ENCODE data around the gene GYPA. TPM values are rescaled to one million over a fixed set of nuclear protein-coding genes. Genes with fewer than 3 reads are reported as not detected.
"Not testable (repeated sequence)": the region's sequence is repeated elsewhere in the genome, so short reads cannot be mapped to it uniquely, and the experiment has no call there.

Gene GYPA
- total RNA-seq, 1 experiment from 2014 or later: not detected

GRCh38 chr4:144129336-144129875 lies 11.1 kb downstream of the GYPA start:
- not testable (repeated sequence) for DNase-seq (ENCODE audit: low read depth)

GRCh38 chr4:144128709-144129320 lies 11.7 kb downstream of the GYPA start:
- DNase-seq (ENCODE audit: low read depth): not testable (repeated sequence)

GRCh38 chr4:144125109-144125508 lies 15.4 kb downstream of the GYPA start:
- not testable (repeated sequence) for DNase-seq (ENCODE audit: low read depth)

- not testable (repeated sequence) for DNase-seq (ENCODE audit: low read depth)
These were observed 16.4 kb downstream of the GYPA start for GRCh38 chr4:144123982-144124635.

GRCh38 chr4:144123269-144123668 lies 17.2 kb downstream of the GYPA start:
- DNase-seq (ENCODE audit: low read depth): not testable (repeated sequence)

GRCh38 chr4:144119752-144120151 lies 20.8 kb downstream of the GYPA start:
- not testable (repeated sequence) for DNase-seq (ENCODE audit: low read depth)

- no peak for DNase-seq (ENCODE audit: low read depth)
These were observed 25.0 kb downstream of the GYPA start for GRCh38 chr4:144115519-144115918.

GRCh38 chr4:144113546-144113945 lies 27.0 kb downstream of the GYPA start:
- DNase-seq (ENCODE audit: low read depth): no peak

GRCh38 chr4:144104509-144105130 lies 35.9 kb downstream of the GYPA start:
- no peak for DNase-seq (ENCODE audit: low read depth)

- DNase-seq (ENCODE audit: low read depth): not testable (repeated sequence)
These were observed 42.7 kb downstream of the GYPA start for GRCh38 chr4:144097776-144098175.

- DNase-seq (ENCODE audit: low read depth): not testable (repeated sequence)
These were observed 46.5 kb downstream of the GYPA start for GRCh38 chr4:144093995-144094394.

- not testable (repeated sequence) for DNase-seq (ENCODE audit: low read depth)
These were observed 49.3 kb downstream of the GYPA start for GRCh38 chr4:144091181-144091580.

- DNase-seq (ENCODE audit: low read depth): no peak
These were observed 49.8 kb downstream of the GYPA start for GRCh38 chr4:144090744-144091143.

- DNase-seq (ENCODE audit: low read depth): not testable (repeated sequence)
These were observed 58.5 kb downstream of the GYPA start for GRCh38 chr4:144082053-144082452.

GRCh38 chr4:144080135-144080534 lies 60.4 kb downstream of the GYPA start:
- not testable (repeated sequence) for DNase-seq (ENCODE audit: low read depth)

GRCh38 chr4:144078746-144079145 lies 61.8 kb downstream of the GYPA start:
- not testable (repeated sequence) for DNase-seq (ENCODE audit: low read depth)

GRCh38 chr4:144061556-144061955 lies 79.0 kb downstream of the GYPA start:
- not testable (repeated sequence) for DNase-seq (ENCODE audit: low read depth)

- DNase-seq (ENCODE audit: low read depth): not testable (repeated sequence)
These were observed 80.2 kb downstream of the GYPA start for GRCh38 chr4:144060234-144060859.

Data from LHCN-M2 (cell line).